Activated T-cell treated with anti-CD3 and anti-CD28 coated beads, Interleukin-2, amount 50 U/mL, for 48 hours (primary cell): Measurements from ENCODE around the gene VSTM2B.
"Not testable (repeated sequence)": the region's sequence is repeated elsewhere in the genome, so short reads cannot be mapped to it uniquely, and the experiment has no call there.

Experiments used
- DNase-seq, 2 experiments: peaks; one replicate each; pipeline ENCODE4 v3.0.0-alpha.2; 2020

Gene VSTM2B

GRCh38 chr19:29532097-29532496 lies 6.3 kb downstream of the VSTM2B start:
- DNase-seq, result peak in 1 of 2 experiments; percentile 10

- DNase-seq, result peak in 1 of 2 experiments; percentile 11
Observed at GRCh38 chr19:29532956-29533355, 7.2 kb downstream of the VSTM2B start.

GRCh38 chr19:29533578-29534544 lies 8.1 kb downstream of the VSTM2B start:
- DNase-seq, result no peak

- DNase-seq, result no peak
Observed at GRCh38 chr19:29535214-29535831, 9.5 kb downstream of the VSTM2B start.

GRCh38 chr19:29535984-29536508 lies 10.3 kb downstream of the VSTM2B start:
- no peak for DNase-seq

- DNase-seq, result no peak
Observed at GRCh38 chr19:29537181-29537580, 11.4 kb downstream of the VSTM2B start.

GRCh38 chr19:29537601-29538000 lies 11.8 kb downstream of the VSTM2B start:
- peak in 1 of 2 experiments; percentile 9 for DNase-seq

- no peak for DNase-seq
Observed at GRCh38 chr19:29538146-29538545, 12.4 kb downstream of the VSTM2B start.

GRCh38 chr19:29538651-29539050 lies 12.9 kb downstream of the VSTM2B start:
- DNase-seq, result no peak

GRCh38 chr19:29539131-29539530 lies 13.3 kb downstream of the VSTM2B start:
- peak in 1 of 2 experiments; percentile 4 for DNase-seq

GRCh38 chr19:29539670-29540069 lies 13.9 kb downstream of the VSTM2B start:
- peak in 1 of 2 experiments; percentile 4 for DNase-seq

- peak in 1 of 2 experiments; percentile 1 for DNase-seq
Observed at GRCh38 chr19:29540114-29540513, 14.3 kb downstream of the VSTM2B start.

GRCh38 chr19:29541473-29542253 lies 15.9 kb downstream of the VSTM2B start:
- DNase-seq, result no peak

GRCh38 chr19:29542327-29542726 lies 16.5 kb downstream of the VSTM2B start:
- no peak for DNase-seq

GRCh38 chr19:29542776-29543175 lies 17.0 kb downstream of the VSTM2B start:
- peak in 1 of 2 experiments; percentile 3 for DNase-seq

GRCh38 chr19:29543381-29543780 lies 17.6 kb downstream of the VSTM2B start:
- DNase-seq, result peak in 1 of 2 experiments; percentile 1

- peak in 1 of 2 experiments; percentile 6 for DNase-seq
Observed at GRCh38 chr19:29544656-29545360, 19.0 kb downstream of the VSTM2B start.

GRCh38 chr19:29545447-29545846 lies 19.7 kb downstream of the VSTM2B start:
- not testable (repeated sequence) for DNase-seq

GRCh38 chr19:29545866-29546582 lies 20.2 kb downstream of the VSTM2B start:
- peak in 1 of 2 experiments; percentile 8 for DNase-seq

- peak in 1 of 2 experiments; percentile 6 for DNase-seq
Observed at GRCh38 chr19:29546583-29547190, 20.9 kb downstream of the VSTM2B start.
